ACC112 (cell line): ENCODE data around the gene BTBD9.

Source experiments
- H2AFZ ChIP-seq: fragments of 200-600 bp; sonication (generic); one replicate; pipeline ENCODE4 v1.6.0; 2017; ENCODE audit warnings: antibody characterized with exemption, low read length; ENCODE audit not compliant: unreplicated experiment
- H3K27ac ChIP-seq: fragments of 200-600 bp; sonication (generic); 2 replicates; pipeline ENCODE4 v1.5.1; 2014; ENCODE audit warnings: low read depth, mild to moderate bottlenecking, antibody characterized with exemption, low read length, moderate library complexity
- H3K27me3 ChIP-seq: fragments of 200-600 bp; sonication (generic); 2 replicates; pipeline ENCODE4 v1.6.1; 2014; ENCODE audit warnings: mild to moderate bottlenecking, antibody characterized with exemption, low read length, moderate library complexity, mixed read lengths; ENCODE audit not compliant: insufficient read depth
- H3K36me3 ChIP-seq: fragments of 200-600 bp; sonication (generic); 2 replicates; pipeline ENCODE4 v1.6.1; 2016; ENCODE audit warnings: mild to moderate bottlenecking, antibody characterized with exemption, low read length, moderate library complexity, mixed read lengths; ENCODE audit not compliant: insufficient read depth
- H3K4me1 ChIP-seq: fragments of 200-600 bp; sonication (generic); one replicate; pipeline ENCODE4 v1.6.1; 2016; ENCODE audit warnings: low read length, mixed read lengths; ENCODE audit not compliant: insufficient read depth, unreplicated experiment, control insufficient read depth
- H3K4me3 ChIP-seq: fragments of 200-600 bp; sonication (generic); 2 replicates; pipeline ENCODE4 v1.5.1; 2014; ENCODE audit warnings: mild to moderate bottlenecking, low read depth, low read length
- H3K79me2 ChIP-seq: fragments of 200-600 bp; sonication (generic); one replicate; pipeline ENCODE4 v1.6.0; 2016; ENCODE audit warnings: low read length; ENCODE audit not compliant: control insufficient read depth, unreplicated experiment, insufficient read depth

The BTBD9 gene

DNA sequence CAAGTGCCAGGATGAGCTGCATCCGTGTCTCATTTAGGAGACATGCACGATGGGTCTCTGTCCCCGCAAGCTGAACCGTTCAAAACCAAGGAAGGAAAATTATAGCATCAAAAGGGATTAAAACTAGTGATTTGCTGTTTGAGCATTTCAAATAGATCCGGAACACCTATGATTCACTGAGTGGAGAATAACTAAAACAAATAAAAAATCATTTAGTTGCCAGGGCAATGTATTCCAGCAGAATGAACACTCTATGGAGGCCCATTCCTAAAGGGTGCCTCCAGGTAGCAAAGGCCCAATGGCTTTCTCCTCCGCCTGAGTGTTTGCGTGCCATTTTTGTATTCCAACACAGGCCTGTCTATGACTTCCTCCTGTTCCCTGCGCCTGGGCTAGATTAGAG lies 465.4 kb downstream of the BTBD9 start:
- Histone ChIP-seq H2AFZ (no peak overlapping the region), H3K4me3 (no peak overlapping the region), H3K27ac (no peak overlapping the region), H3K4me1 (no peaks in the 10 kb centered on the region), H3K36me3 (no peaks in the 10 kb centered on the region), H3K27me3 (no peaks in the 10 kb centered on the region), H3K79me2 (no peaks in the 10 kb centered on the region)

GRCh38 chr6:38173909-38174308 lies 465.8 kb downstream of the BTBD9 start:
- Histone ChIP-seq H3K27me3 (no peaks in the 10 kb centered on the region), H3K4me3 (no peak overlapping the region), H3K79me2 (no peaks in the 10 kb centered on the region), H3K27ac (no peak overlapping the region), H3K4me1 (no peaks in the 10 kb centered on the region), H2AFZ (no peak overlapping the region), H3K36me3 (no peaks in the 10 kb centered on the region)

DNA sequence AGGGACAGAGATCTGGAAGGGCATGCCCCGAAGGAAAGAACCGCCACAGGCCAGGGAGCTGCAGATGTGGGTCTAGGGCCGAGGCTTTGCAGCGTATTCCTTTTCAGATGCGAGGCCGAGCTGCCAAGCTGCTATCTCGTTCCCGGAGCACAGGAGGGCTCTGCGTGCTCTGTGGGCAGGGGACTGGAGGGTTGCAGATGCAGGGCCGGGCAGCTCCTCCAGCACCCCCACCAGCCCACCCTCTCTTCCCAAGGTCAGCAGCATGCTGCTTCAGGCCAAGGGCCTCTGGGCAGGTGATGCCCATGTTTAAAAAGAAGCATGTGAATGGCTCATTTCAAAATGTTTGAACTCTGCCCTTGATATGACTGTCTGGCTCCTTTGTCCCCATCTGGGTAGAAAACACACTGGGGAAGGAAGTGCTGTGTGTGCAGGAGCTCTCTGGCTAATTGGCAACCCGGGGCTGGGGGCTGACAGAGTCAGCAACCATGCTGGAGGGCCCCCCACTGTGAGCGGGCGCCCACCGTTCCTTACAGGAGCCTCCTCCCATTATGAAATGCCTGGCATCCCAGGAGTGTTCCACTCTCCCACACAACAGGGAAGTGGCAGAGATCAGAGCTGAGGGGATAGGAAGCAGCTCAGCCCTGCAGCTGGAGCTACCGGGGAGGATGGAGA lies 466.9 kb downstream of the BTBD9 start:
- Histone ChIP-seq H3K27me3 (no peaks in the 10 kb centered on the region), H3K27ac (no peak overlapping the region), H3K4me3 (no peak overlapping the region), H3K79me2 (no peaks in the 10 kb centered on the region), H3K36me3 (no peaks in the 10 kb centered on the region), H3K4me1 (no peaks in the 10 kb centered on the region), H2AFZ (no peak overlapping the region)

DNA sequence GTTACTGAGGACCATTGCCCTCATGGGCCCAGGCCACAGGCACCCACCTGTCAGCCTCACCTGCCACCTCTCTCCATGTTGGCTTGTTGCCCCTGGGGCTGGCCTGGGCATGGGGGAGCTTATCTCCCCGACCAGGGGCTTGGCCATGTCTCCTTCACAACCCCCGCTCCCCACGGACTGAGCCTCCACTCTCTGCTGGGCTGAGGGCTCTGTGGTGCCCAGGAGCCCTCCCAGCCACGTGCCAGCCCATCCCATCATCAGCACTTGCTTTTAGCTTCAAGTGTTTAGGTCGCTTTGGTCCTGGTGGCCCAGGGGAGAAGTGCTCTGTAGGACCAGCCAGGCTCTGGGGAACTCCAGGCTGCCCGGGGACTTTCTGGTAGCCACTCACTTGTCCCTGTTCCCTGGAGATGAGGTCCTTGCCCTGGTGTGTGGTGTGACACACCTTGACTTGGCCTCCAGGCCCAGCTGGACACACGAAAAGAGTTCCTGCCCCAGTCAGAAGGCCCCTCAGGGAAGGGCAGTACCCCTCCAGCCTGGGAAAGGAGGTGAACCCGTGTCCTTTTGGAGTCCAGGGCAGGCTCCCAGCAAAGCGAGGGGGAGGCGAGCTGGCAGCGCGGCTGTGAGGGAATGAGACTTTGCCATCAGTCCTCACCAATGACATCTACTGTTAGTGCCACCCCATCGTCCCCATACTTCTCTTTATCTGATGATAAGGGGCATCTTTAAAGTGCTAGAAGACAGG lies 467.6 kb downstream of the BTBD9 start:
- H3K4me3 ChIP-seq = no peak overlapping the region
- H3K4me1 ChIP-seq = no peaks in the 10 kb centered on the region
- no peaks in the 10 kb centered on the region for H3K79me2 ChIP-seq
- H3K27me3 ChIP-seq = no peaks in the 10 kb centered on the region
- no peak overlapping the region for H3K27ac ChIP-seq
- H2AFZ ChIP-seq = no peak overlapping the region
- H3K36me3 ChIP-seq = no peaks in the 10 kb centered on the region

DNA sequence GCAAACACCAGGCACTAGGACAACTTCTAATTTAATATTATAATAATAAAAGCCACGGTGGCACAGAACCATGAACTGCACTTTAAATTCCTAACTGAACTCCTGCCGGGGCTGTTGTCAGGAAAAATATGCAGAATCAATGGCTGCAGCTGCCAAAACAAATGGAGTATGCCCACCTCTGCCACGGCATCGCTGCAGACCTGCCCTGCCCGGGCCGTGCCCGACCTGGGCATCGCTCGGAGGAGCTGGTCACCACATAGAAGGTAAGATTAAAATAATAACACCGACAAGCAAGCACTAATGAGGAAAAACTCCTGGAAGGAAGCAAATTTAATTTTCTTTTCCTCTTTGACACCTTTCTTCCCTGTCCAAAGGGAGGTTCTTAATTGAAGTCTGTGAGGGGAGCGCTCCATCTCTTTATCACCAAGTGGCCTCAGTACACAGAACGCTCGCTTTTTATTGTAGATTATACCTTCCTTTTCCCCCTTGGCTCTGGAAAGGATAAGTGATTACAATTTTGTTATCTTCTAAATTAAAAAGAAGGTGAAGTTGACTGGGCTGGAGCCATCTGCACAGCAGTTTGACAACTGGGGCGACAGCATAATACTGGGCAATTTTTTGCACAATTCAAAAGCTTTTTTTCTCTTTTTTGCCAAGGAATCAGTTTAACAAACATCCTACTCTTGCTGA lies 468.9 kb downstream of the BTBD9 start:
- H3K4me3 ChIP-seq = no peak overlapping the region
- no peak overlapping the region for H3K27ac ChIP-seq
- no peaks in the 10 kb centered on the region for H3K79me2 ChIP-seq
- H3K4me1 ChIP-seq = no peaks in the 10 kb centered on the region
- no peaks in the 10 kb centered on the region for H3K36me3 ChIP-seq
- no peaks in the 10 kb centered on the region for H3K27me3 ChIP-seq
- no peak overlapping the region for H2AFZ ChIP-seq

DNA sequence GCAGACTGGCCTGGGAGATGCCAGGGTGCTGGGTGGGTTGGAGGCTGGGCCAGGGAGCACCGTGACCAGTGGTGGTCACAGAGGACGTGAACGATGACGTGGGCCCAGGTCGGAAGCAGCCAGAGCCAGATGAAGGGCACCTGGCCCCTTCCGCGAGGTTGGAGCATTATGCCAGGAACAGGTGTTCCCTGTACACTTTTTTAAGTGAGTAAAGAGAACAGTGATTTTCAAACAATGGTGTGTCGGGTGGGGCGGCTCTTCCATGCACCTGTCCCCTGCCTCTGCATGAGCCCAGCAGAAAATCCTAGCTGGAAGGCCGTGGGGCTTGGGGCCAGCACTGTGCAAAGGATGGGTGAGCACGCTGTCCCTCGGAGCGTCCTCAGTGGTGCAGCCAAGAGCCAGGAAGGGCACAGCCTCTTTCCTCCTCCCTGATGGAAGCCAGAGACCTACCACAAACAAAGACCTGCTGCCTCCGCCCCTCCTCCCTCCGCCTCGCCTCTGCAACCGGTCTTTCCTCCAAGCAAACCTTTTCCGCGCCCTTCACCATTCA lies 469.7 kb downstream of the BTBD9 start:
- Histone ChIP-seq H2AFZ (no peak overlapping the region), H3K36me3 (no peaks in the 10 kb centered on the region), H3K27ac (no peak overlapping the region), H3K79me2 (no peaks in the 10 kb centered on the region), H3K4me1 (no peaks in the 10 kb centered on the region), H3K4me3 (no peak overlapping the region), H3K27me3 (no peaks in the 10 kb centered on the region)

DNA sequence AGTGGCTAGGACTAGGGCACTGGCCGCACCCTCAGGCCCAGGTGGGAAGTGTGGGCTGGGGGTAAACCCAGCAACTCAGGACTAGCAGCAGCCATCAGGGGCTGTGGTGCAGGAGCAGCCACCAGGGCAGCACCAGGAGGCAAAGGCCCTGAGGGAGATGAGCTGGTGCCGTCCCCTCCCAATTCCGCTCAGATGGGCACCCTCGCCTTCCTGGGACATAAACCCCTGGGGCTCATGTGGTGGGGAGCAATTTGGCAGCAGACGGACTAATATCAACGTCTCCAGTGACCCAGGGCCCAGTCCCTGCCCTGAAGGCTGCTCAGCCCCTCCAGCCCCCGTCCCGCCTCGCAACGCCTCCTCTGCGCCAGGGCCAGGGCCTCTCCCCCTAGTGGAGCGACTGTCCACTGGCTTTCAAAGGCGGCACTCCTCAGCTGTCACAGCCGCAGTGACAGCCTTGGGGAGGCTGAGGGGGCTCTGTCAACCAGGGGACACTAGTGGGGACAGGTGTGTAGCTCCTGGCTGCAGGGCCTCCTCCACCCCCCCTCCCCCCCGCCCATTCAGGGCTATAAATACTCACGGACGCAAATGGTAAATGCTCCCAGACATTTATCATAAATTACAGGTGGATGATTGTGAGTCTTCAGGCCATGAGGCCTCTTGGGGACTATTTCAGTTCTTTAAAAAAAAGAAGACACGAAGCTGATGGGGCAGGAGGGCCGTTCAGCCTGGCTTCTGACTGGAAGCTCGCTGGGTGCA lies 470.3 kb downstream of the BTBD9 start:
- no peaks in the 10 kb centered on the region for H3K27me3 ChIP-seq
- H3K27ac ChIP-seq = no peak overlapping the region
- no peak overlapping the region for H3K4me3 ChIP-seq
- H3K36me3 ChIP-seq = no peaks in the 10 kb centered on the region
- H2AFZ ChIP-seq = no peak overlapping the region
- no peaks in the 10 kb centered on the region for H3K4me1 ChIP-seq
- H3K79me2 ChIP-seq = no peaks in the 10 kb centered on the region

DNA sequence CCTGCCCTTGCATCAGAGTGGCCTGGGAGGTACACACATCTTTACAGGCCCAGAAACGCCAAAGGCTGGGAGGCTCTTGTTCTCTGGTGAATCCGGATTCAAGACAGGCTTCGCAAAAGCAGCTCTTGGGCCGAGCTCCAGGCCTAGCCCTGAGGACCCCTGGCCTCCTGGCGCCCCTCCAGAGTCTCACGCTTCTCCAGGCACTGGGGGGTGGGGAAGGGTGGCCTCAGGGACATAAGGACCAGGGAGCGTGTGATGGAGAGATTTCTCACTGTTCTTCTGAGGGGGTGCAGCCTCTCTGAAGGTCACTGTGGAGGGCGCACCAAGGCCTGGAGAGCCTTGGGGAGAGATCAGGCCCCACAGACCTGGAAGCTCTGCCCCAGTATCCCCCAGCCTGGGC lies 471.0 kb downstream of the BTBD9 start:
- Histone ChIP-seq H3K4me3 (no peak overlapping the region), H2AFZ (no peak overlapping the region), H3K79me2 (no peaks in the 10 kb centered on the region), H3K27me3 (no peaks in the 10 kb centered on the region), H3K27ac (no peak overlapping the region), H3K4me1 (no peaks in the 10 kb centered on the region), H3K36me3 (no peaks in the 10 kb centered on the region)

GRCh38 chr6:38168126-38168525 lies 471.6 kb downstream of the BTBD9 start:
- H3K4me3 ChIP-seq = no peak overlapping the region
- H3K27ac ChIP-seq = no peak overlapping the region
- H2AFZ ChIP-seq = no peak overlapping the region
- no peaks in the 10 kb centered on the region for H3K27me3 ChIP-seq
- no peaks in the 10 kb centered on the region for H3K79me2 ChIP-seq
- no peaks in the 10 kb centered on the region for H3K4me1 ChIP-seq
- no peaks in the 10 kb centered on the region for H3K36me3 ChIP-seq

DNA sequence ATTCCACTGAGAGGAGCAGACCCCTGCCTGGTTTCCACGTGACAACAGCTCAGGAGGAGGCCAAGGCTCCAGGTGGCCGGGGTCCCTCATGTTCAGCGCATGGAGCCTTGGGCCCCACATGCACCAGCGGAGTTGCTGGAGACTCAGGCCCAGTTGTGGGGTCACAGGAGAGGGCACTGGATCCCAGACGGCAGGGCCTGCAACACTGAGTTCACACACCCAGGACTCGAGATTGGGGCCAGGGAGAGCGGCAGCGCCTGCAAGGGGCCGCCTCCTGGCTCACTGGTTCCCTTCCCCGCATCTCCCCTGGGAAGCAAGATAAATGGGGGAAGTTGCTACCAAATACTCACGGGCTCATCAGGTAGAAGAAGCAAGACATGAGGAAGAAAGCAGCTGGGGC lies 472.1 kb downstream of the BTBD9 start:
- Histone ChIP-seq H3K36me3 (no peaks in the 10 kb centered on the region), H3K4me3 (no peak overlapping the region), H3K79me2 (no peaks in the 10 kb centered on the region), H3K4me1 (no peaks in the 10 kb centered on the region), H3K27ac (no peak overlapping the region), H2AFZ (no peak overlapping the region), H3K27me3 (no peaks in the 10 kb centered on the region)
